ENCODE results near the gene MMP24OS. TPM values are rescaled to one million over a fixed set of nuclear protein-coding genes. Genes with fewer than 3 reads are reported as not detected.

Gene MMP24OS
- total and polyA plus RNA-seq, 4 donors: 5.2 to 16.0 (median 10.3) TPM

GRCh38 chr20:35285806-35286076, 7.8 kb upstream of the MMP24OS start:
- Histone ChIP-seq H3K4me3 (ENCODE audit: low read depth in 1 of 3, low read length in 3 of 3) (no peak overlapping the region), H3K36me3 (ENCODE audit: control insufficient read depth in 4 of 4, insufficient read depth in 3 of 4, low read depth in 1 of 4, low read length in 3 of 4) (peaks cover under 1 to 3% (median 2%) of the 10 kb centered on the region in 4 donors), H3K4me1 (ENCODE audit: control insufficient read depth in 4 of 4, insufficient read depth in 4 of 4, low read length in 3 of 4) (peaks cover 8 to 31% (median 27%) of the 10 kb centered on the region in 4 donors), H3K27me3 (ENCODE audit: control insufficient read depth in 4 of 4, insufficient read depth in 4 of 4, low read length in 3 of 4) (no peaks in the 10 kb centered on the region), H3K9me3 (ENCODE audit: control insufficient read depth in 4 of 4, low read length in 3 of 4) (no peaks in the 10 kb centered on the region), H3K9ac (ENCODE audit: low read depth in 1 of 2, low read length in 2 of 2) (no peak overlapping the region), H3K27ac (ENCODE audit: low read depth in 1 of 2, low read length in 2 of 2) (peak overlapping the region in 1 of 2 donors; percentile 70)
- DNase-seq (ENCODE audit: low spot score): no peak
- TF ChIP-seq JUND (IDR thresholded peaks at IDR 0.05) (no peak), ATF3 (IDR thresholded peaks at IDR 0.05) (no peak), SP1 (IDR thresholded peaks at IDR 0.05) (no peak), MAX (IDR thresholded peaks at IDR 0.05) (no peak), FOXA2 (IDR thresholded peaks at IDR 0.05) (no peak), RAD21 (IDR thresholded peaks at IDR 0.05) (no peak), RXRA (IDR thresholded peaks at IDR 0.05) (no peak), YY1 (IDR thresholded peaks at IDR 0.05) (no peak)
- 40% methylated on average over 5 of the region's 5 CpGs for WGBS

- Histone ChIP-seq H3K4me1 (ENCODE audit: control insufficient read depth in 4 of 4, insufficient read depth in 4 of 4, low read length in 3 of 4) (peaks cover 8 to 31% (median 27%) of the 10 kb centered on the region in 4 donors), H3K9me3 (ENCODE audit: control insufficient read depth in 4 of 4, low read length in 3 of 4) (no peaks in the 10 kb centered on the region), H3K9ac (ENCODE audit: low read depth in 1 of 2, low read length in 2 of 2) (peak overlapping the region; percentile 4 to 76), H3K27me3 (ENCODE audit: control insufficient read depth in 4 of 4, insufficient read depth in 4 of 4, low read length in 3 of 4) (no peaks in the 10 kb centered on the region), H3K27ac (ENCODE audit: low read depth in 1 of 2, low read length in 2 of 2) (peak overlapping the region; percentile 70 to 72), H3K4me3 (ENCODE audit: low read depth in 1 of 3, low read length in 3 of 3) (peak overlapping the region; percentile 78 to 99 (median 80)), H3K36me3 (ENCODE audit: control insufficient read depth in 4 of 4, insufficient read depth in 3 of 4, low read depth in 1 of 4, low read length in 3 of 4) (peaks cover 2 to 7% (median 6%) of the 10 kb centered on the region in 4 donors)
- DNase-seq (ENCODE audit: low spot score): no peak
- WGBS: 34% methylated on average over 19 of the region's 19 CpGs
- TF ChIP-seq GABPA (IDR thresholded peaks at IDR 0.05 in 1 of 2, conservative IDR thresholded peaks at IDR 0.05 in 1 of 2) (peak in 1 of 2 donors; percentile 6), CTCF (IDR thresholded peaks at IDR 0.05; ENCODE audit: low read depth, low read length, missing input control) (no peak)
These were observed 7.3 kb upstream of the MMP24OS start for GRCh38 chr20:35284992-35285805.

- WGBS: under 1% methylated on average over 61 of the region's 61 CpGs
- no peaks in the 10 kb centered on the region for H3K9me3 ChIP-seq (ENCODE audit: control insufficient read depth in 4 of 4, low read length in 3 of 4)
- H3K27ac ChIP-seq (ENCODE audit: low read depth in 1 of 2, low read length in 2 of 2): peak within 1 kb of the TSS; percentile 70 to 72
- peak within 1 kb of the TSS; percentile 40 to 87 for H3K9ac ChIP-seq (ENCODE audit: low read depth in 1 of 2, low read length in 2 of 2)
- H3K4me3 ChIP-seq (ENCODE audit: low read depth in 1 of 3, low read length in 3 of 3): peak within 1 kb of the TSS; percentile 78 to 99 (median 87)
- peaks cover 6 to 15% (median 14%) of the 10 kb centered on the region in 4 donors for H3K36me3 ChIP-seq (ENCODE audit: control insufficient read depth in 4 of 4, insufficient read depth in 3 of 4, low read depth in 1 of 4, low read length in 3 of 4)
- peak; percentile 80 for DNase-seq (ENCODE audit: low spot score)
- no peaks in the 10 kb centered on the region for H3K27me3 ChIP-seq (ENCODE audit: control insufficient read depth in 4 of 4, insufficient read depth in 4 of 4, low read length in 3 of 4)
- H3K4me1 ChIP-seq (ENCODE audit: control insufficient read depth in 4 of 4, insufficient read depth in 4 of 4, low read length in 3 of 4): peaks cover 8 to 31% (median 27%) of the 10 kb centered on the region in 4 donors
- TF ChIP-seq FOXA2 (IDR thresholded peaks at IDR 0.05) (no peak), REST (IDR thresholded peaks at IDR 0.05) (peak; percentile 58), NR2F2 (IDR thresholded peaks at IDR 0.05) (peak; percentile 49), ATF3 (IDR thresholded peaks at IDR 0.05) (no peak), YY1 (IDR thresholded peaks at IDR 0.05) (peak; percentile 73), GABPA (IDR thresholded peaks at IDR 0.05 in 1 of 2, conservative IDR thresholded peaks at IDR 0.05 in 1 of 2) (peak; percentile 80 to 94), TAF1 (conservative IDR thresholded peaks at IDR 0.05) (no peak), ZBTB33 (IDR thresholded peaks at IDR 0.05) (no peak), EGR1 (IDR thresholded peaks at IDR 0.05; ENCODE audit: low read depth in 2 of 2) (peak; percentile 77 to 88), FOXA1 (IDR thresholded peaks at IDR 0.05) (no peak)
These were observed 6.5 kb upstream of the MMP24OS start, which contains the start of gene EIF6 for GRCh38 chr20:35284267-35284991. TSS of gene EIF6 (minus strand) at chr20:35284772. CDS start at chr20:35284487, 285 bp downstream.
